ENCODE data around the gene OGFOD3. TPM values are rescaled to one million over a fixed set of nuclear protein-coding genes. Genes with fewer than 3 reads are reported as not detected.

OGFOD3 gene
- total and polyA plus RNA-seq, 2 donors (not counting 1 experiment from before 2014, with no cell fraction given), result 22.6 to 30.5 TPM

DNA sequence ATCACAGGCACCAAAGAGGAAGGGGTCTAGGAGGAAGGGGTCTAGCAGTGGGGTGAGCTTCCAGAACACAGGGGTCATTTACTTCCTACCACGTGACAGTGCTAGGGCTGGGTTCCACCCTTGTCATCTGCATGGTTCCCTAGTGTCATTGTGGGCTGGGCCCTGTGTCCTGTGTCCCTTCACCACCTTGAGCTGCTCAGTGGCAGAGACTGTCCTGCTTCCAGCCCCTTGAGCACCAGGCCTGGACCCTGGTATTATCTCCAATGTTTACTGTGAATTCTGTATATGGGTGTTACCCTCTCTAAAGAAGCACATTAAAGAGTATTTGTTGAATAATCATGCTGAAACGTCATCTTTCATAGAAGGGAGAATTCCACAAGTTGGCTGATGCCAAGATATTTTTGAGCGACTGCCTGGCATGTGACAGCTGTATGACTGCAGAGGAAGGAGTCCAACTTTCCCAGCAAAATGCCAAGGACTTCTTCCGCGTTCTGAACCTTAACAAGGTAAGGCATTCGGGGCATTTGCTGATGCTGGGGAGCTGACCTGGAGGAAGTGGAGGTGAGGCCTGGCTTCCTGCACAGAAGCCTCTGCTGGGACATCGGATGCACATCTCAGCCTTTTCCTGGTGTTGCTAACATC lies 45.7 kb upstream of the OGFOD3 start:
- ATAC-seq (ENCODE audit: low read depth), result no peak
- Mint-ChIP-seq H3K27ac (no peak overlapping the region), H3K4me1 (peaks cover 6% of the 10 kb centered on the region), H3K27me3 (no peaks in the 10 kb centered on the region), H3K9me3 (ENCODE audit: insufficient read depth) (no peaks in the 10 kb centered on the region), H3K4me3 (no peak overlapping the region)
- TF ChIP-seq EZH2 (IDR thresholded peaks at IDR 0.05; ENCODE audit: borderline replicate concordance, insufficient read depth, low read depth, low read length, poor library complexity, severe bottlenecking) (no peak), CTCF (IDR thresholded peaks at IDR 0.05) (no peak)
- Histone ChIP-seq H3K27me3 (replicated peaks in 1 of 4; ENCODE audit: control extremely low read depth in 1 of 4, control insufficient read depth in 3 of 4, insufficient read depth in 4 of 4, low read length in 3 of 4) (no peaks in the 10 kb centered on the region), H3K4me3 (ENCODE audit: control extremely low read depth in 1 of 5, extremely low read depth in 1 of 5, insufficient read depth in 1 of 5, low read depth in 2 of 5, low read length in 4 of 5) (no peak overlapping the region), H4K20me1 (ENCODE audit: control insufficient read depth, insufficient read depth, low read length, poor library complexity, severe bottlenecking) (peaks cover 33% of the 10 kb centered on the region), H3K36me3 (replicated peaks in 1 of 2; ENCODE audit: control extremely low read depth in 1 of 2, control insufficient read depth in 1 of 2, extremely low read depth in 1 of 2, insufficient read depth in 2 of 2, low read length in 1 of 2) (peaks cover 4 to 71% of the 10 kb centered on the region in 2 experiments), H3K4me2 (replicated peaks; ENCODE audit: low read depth, low read length, poor library complexity, severe bottlenecking) (no peak overlapping the region), H3K27ac (ENCODE audit: low read length in 2 of 2) (no peak overlapping the region), H3K79me2 (ENCODE audit: control insufficient read depth, insufficient read depth, low read length) (peaks cover 61% of the 10 kb centered on the region), H3K9me3 (ENCODE audit: control extremely low read depth in 1 of 3, control insufficient read depth in 2 of 3, insufficient read depth in 1 of 3, low read length in 2 of 3) (no peaks in the 10 kb centered on the region), H3K4me1 (ENCODE audit: control insufficient read depth in 2 of 2, insufficient read depth in 2 of 2, low read length in 2 of 2) (peaks cover 3 to 8% of the 10 kb centered on the region in 2 donors), H3K9ac (ENCODE audit: low read length) (no peak overlapping the region), H2AFZ (ENCODE audit: insufficient read depth, low read depth, low read length, poor library complexity, severe bottlenecking) (no peak overlapping the region)
- POLR2A ChIA-PET, result no interaction called here
- CTCF ChIA-PET, result interaction anchor here (0.8 to 1.4 kb wide), 2 partner anchors 90 to 144 kb away, joined by 3 to 4 read pairs; no protein-coding TSS in a partner anchor
- intact Hi-C loops (cut with micrococcal nuclease), result no loop called here
- WGBS (ENCODE audit: insufficient coverage), result 95% methylated on average over 6 of the region's 7 CpGs
- DNase-seq, result no peak

GRCh38 chr17:82463391-82463790 lies 45.0 kb upstream of the OGFOD3 start:
- ATAC-seq (ENCODE audit: low read depth) (no peak), DNase-seq (no peak)
- Histone ChIP-seq H2AFZ (ENCODE audit: insufficient read depth, low read depth, low read length, poor library complexity, severe bottlenecking) (no peak overlapping the region), H3K4me3 (ENCODE audit: control extremely low read depth in 1 of 5, extremely low read depth in 1 of 5, insufficient read depth in 1 of 5, low read depth in 2 of 5, low read length in 4 of 5) (no peak overlapping the region), H3K27me3 (replicated peaks in 1 of 4; ENCODE audit: control extremely low read depth in 1 of 4, control insufficient read depth in 3 of 4, insufficient read depth in 4 of 4, low read length in 3 of 4) (no peaks in the 10 kb centered on the region), H4K20me1 (ENCODE audit: control insufficient read depth, insufficient read depth, low read length, poor library complexity, severe bottlenecking) (peaks cover 33% of the 10 kb centered on the region), H3K27ac (ENCODE audit: low read length in 2 of 2) (no peak overlapping the region), H3K9ac (ENCODE audit: low read length) (no peak overlapping the region), H3K36me3 (replicated peaks in 1 of 2; ENCODE audit: control extremely low read depth in 1 of 2, control insufficient read depth in 1 of 2, extremely low read depth in 1 of 2, insufficient read depth in 2 of 2, low read length in 1 of 2) (peaks cover 4 to 65% of the 10 kb centered on the region in 2 experiments), H3K79me2 (ENCODE audit: control insufficient read depth, insufficient read depth, low read length) (peaks cover 62% of the 10 kb centered on the region), H3K9me3 (ENCODE audit: control extremely low read depth in 1 of 3, control insufficient read depth in 2 of 3, insufficient read depth in 1 of 3, low read length in 2 of 3) (no peaks in the 10 kb centered on the region), H3K4me2 (replicated peaks; ENCODE audit: low read depth, low read length, poor library complexity, severe bottlenecking) (no peak overlapping the region), H3K4me1 (ENCODE audit: control insufficient read depth in 2 of 2, insufficient read depth in 2 of 2, low read length in 2 of 2) (peaks cover 3 to 9% of the 10 kb centered on the region in 2 donors)
- H3K9me3 Mint-ChIP-seq (ENCODE audit: insufficient read depth), result no peaks in the 10 kb centered on the region
- intact Hi-C loops (cut with micrococcal nuclease), result no loop called here
- CTCF ChIA-PET, result interaction anchor here (1.4 kb wide), 1 partner anchor 91 kb away, joined by 4 read pairs; no protein-coding TSS in a partner anchor
- POLR2A ChIA-PET, result no interaction called here
- no peak overlapping the region for H3K27ac Mint-ChIP-seq
- WGBS (ENCODE audit: insufficient coverage), result 95% methylated on average over 6 of the region's 6 CpGs
- H3K27me3 Mint-ChIP-seq, result no peaks in the 10 kb centered on the region
- H3K4me1 Mint-ChIP-seq, result peaks cover 6% of the 10 kb centered on the region
- H3K4me3 Mint-ChIP-seq, result no peak overlapping the region
- TF ChIP-seq EZH2 (IDR thresholded peaks at IDR 0.05; ENCODE audit: borderline replicate concordance, insufficient read depth, low read depth, low read length, poor library complexity, severe bottlenecking), result no peak
- TF ChIP-seq CTCF (IDR thresholded peaks at IDR 0.05), result no peak
